ENCODE measurements around the gene WDFY4. TPM values are rescaled to one million over a fixed set of nuclear protein-coding genes. Genes with fewer than 3 reads are reported as not detected.

The WDFY4 gene
- total RNA-seq, 1 experiment from 2014 or later: 0.22 TPM

DNA sequence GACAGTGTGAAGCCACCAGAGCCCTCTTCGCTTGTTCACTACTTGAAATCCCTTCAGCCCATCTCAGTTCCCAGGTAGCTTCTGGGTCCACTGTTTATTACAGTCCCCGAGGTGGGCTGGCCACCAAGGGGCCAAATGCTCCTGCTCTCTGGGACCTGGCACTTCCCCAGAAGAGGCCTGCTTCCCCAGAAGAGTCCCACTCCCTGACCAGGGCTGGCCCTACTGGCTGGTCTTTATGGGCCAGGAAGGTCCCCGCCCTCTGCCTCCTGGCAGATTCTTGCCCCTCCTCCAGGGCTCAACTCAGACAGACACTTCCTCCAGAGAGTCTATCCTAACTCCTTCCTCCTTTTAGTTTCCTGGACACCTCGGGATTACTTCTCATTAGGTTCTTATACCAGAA, 325.6 kb downstream of the WDFY4 start:
- BruUV-seq (replicated peaks): no TSS peak
- ChIA-PET POLR2A (no interaction called here), CTCF (no interaction called here), RAD21 (ENCODE audit: low non-redundant PET in 1 of 2, low total read pairs in 2 of 2, uncharacterized antibody in 2 of 2, unreplicated experiment in 2 of 2) (no interaction called here)
- intact Hi-C loops (cut with micrococcal nuclease): no loop called here
- peaks cover 14% of the 10 kb centered on the region for H3K27me3 ChIP-seq (ENCODE audit: insufficient read depth, low read length)
- no peak overlapping the region for H3K4me3 ChIP-seq (replicated peaks in 1 of 2; ENCODE audit: low read depth in 1 of 2, low read length in 2 of 2)
- H3K9me3 ChIP-seq (ENCODE audit: control insufficient read depth in 1 of 2, insufficient read depth in 1 of 2, low read depth in 1 of 2, low read length in 2 of 2): no peaks in the 10 kb centered on the region
- no peak overlapping the region for H3K9ac ChIP-seq (ENCODE audit: low read length)
- H3K36me3 ChIP-seq (ENCODE audit: control insufficient read depth in 1 of 2, insufficient read depth in 2 of 2, low read length in 2 of 2): no peaks in the 10 kb centered on the region
- H3K27ac ChIP-seq (ENCODE audit: low read depth, low read length): no peak overlapping the region
- TF ChIP-seq RAD21 (IDR thresholded peaks at IDR 0.05; ENCODE audit: low read depth) (no peak), SP1 (IDR thresholded peaks at IDR 0.05; ENCODE audit: low read depth) (no peak), EGR1 (IDR thresholded peaks at IDR 0.05; ENCODE audit: low read depth) (no peak), SIN3A (IDR thresholded peaks at IDR 0.05; ENCODE audit: low read depth) (no peak), POLR2A (IDR thresholded peaks at IDR 0.05; ENCODE audit: borderline replicate concordance, extremely low read depth, insufficient read depth, insufficient read length) (no peak), JUND (IDR thresholded peaks at IDR 0.05) (no peak)
- ATAC-seq (no peak), DNase-seq (ENCODE audit: low read depth, low spot score) (no peak)
- no peaks in the 10 kb centered on the region for H3K79me2 ChIP-seq (ENCODE audit: insufficient read depth, low read length)
- H2AFZ ChIP-seq (ENCODE audit: low read depth, low read length, poor library complexity, severe bottlenecking): no peak overlapping the region
- no peaks in the 10 kb centered on the region for H3K9me2 ChIP-seq (ENCODE audit: insufficient read depth)
- H3K4me1 ChIP-seq (ENCODE audit: control insufficient read depth in 1 of 2, insufficient read depth in 2 of 2, low read length in 2 of 2): no peaks in the 10 kb centered on the region
- H4K20me1 ChIP-seq (ENCODE audit: insufficient read depth): no peaks in the 10 kb centered on the region
- no peak overlapping the region for H3K4me2 ChIP-seq (ENCODE audit: low read length)

GRCh38 chr10:49010865-49011264, 326.2 kb downstream of the WDFY4 start:
- Histone ChIP-seq H3K9me2 (ENCODE audit: insufficient read depth) (no peaks in the 10 kb centered on the region), H3K79me2 (ENCODE audit: insufficient read depth, low read length) (no peaks in the 10 kb centered on the region), H3K4me1 (ENCODE audit: control insufficient read depth in 1 of 2, insufficient read depth in 2 of 2, low read length in 2 of 2) (no peaks in the 10 kb centered on the region), H3K9ac (ENCODE audit: low read length) (no peak overlapping the region), H3K27ac (ENCODE audit: low read depth, low read length) (no peak overlapping the region), H3K36me3 (ENCODE audit: control insufficient read depth in 1 of 2, insufficient read depth in 2 of 2, low read length in 2 of 2) (no peaks in the 10 kb centered on the region), H3K4me3 (replicated peaks in 1 of 2; ENCODE audit: low read depth in 1 of 2, low read length in 2 of 2) (no peak overlapping the region), H2AFZ (ENCODE audit: low read depth, low read length, poor library complexity, severe bottlenecking) (no peak overlapping the region), H4K20me1 (ENCODE audit: insufficient read depth) (no peaks in the 10 kb centered on the region), H3K9me3 (ENCODE audit: control insufficient read depth in 1 of 2, insufficient read depth in 1 of 2, low read depth in 1 of 2, low read length in 2 of 2) (no peaks in the 10 kb centered on the region), H3K27me3 (ENCODE audit: insufficient read depth, low read length) (peaks cover 14% of the 10 kb centered on the region), H3K4me2 (ENCODE audit: low read length) (no peak overlapping the region)
- DNase-seq (ENCODE audit: low read depth, low spot score) (no peak), ATAC-seq (no peak)
- BruUV-seq (replicated peaks): no TSS peak
- ChIA-PET POLR2A (no interaction called here), RAD21 (ENCODE audit: low non-redundant PET in 1 of 2, low total read pairs in 2 of 2, uncharacterized antibody in 2 of 2, unreplicated experiment in 2 of 2) (no interaction called here), CTCF (no interaction called here)
- TF ChIP-seq ATF3 (IDR thresholded peaks at IDR 0.05) (no peak), SP1 (IDR thresholded peaks at IDR 0.05; ENCODE audit: low read depth) (no peak), EZH2 (IDR thresholded peaks at IDR 0.05) (no peak), TCF7L2 (IDR thresholded peaks at IDR 0.05; ENCODE audit: borderline replicate concordance, extremely low read depth, insufficient read depth, insufficient read length) (no peak), CEBPB (IDR thresholded peaks at IDR 0.05; ENCODE audit: low read depth) (no peak), ZNF274 (IDR thresholded peaks at IDR 0.05; ENCODE audit: low read depth, low read length) (no peak), CBX3 (IDR thresholded peaks at IDR 0.05; ENCODE audit: low read depth) (no peak), POLR2A (IDR thresholded peaks at IDR 0.05; ENCODE audit: borderline replicate concordance, extremely low read depth, insufficient read depth, insufficient read length) (no peak), REST (IDR thresholded peaks at IDR 0.05; ENCODE audit: low read depth) (no peak), CTCF (IDR thresholded peaks at IDR 0.05 in 2 of 3, conservative IDR thresholded peaks at IDR 0.05 in 1 of 3; ENCODE audit: borderline replicate concordance in 1 of 3, insufficient read depth in 1 of 3, low read depth in 2 of 3, low read length in 2 of 3) (no peak), FOSL1 (IDR thresholded peaks at IDR 0.05; ENCODE audit: low read depth) (no peak), RAD21 (IDR thresholded peaks at IDR 0.05; ENCODE audit: low read depth) (no peak), EZH2phosphoT487 (IDR thresholded peaks at IDR 0.05; ENCODE audit: borderline replicate concordance) (no peak), YY1 (IDR thresholded peaks at IDR 0.05; ENCODE audit: extremely low read depth, insufficient replicate concordance, low read depth, low read length) (no peak), JUND (IDR thresholded peaks at IDR 0.05) (no peak)
- intact Hi-C loops (cut with micrococcal nuclease): no loop called here
